ENCODE results near the gene RSL24D1.

GRCh38 chr15:55204464-55204863 is 7.7 kb upstream of the RSL24D1 start:
- no peak for TF ChIP-seq CTCF (IDR thresholded peaks at IDR 0.05)
- TF ChIP-seq JUND (IDR thresholded peaks at IDR 0.05), result no peak
- no peak for TF ChIP-seq POLR2AphosphoS5 (IDR thresholded peaks at IDR 0.05; ENCODE audit: low read depth, low read length)
- TF ChIP-seq TAF1 (IDR thresholded peaks at IDR 0.05; ENCODE audit: borderline replicate concordance, low read depth, low read length), result no peak
- TF ChIP-seq NRF1 (IDR thresholded peaks at IDR 0.05; ENCODE audit: low read depth, low read length), result no peak
- TF ChIP-seq EZH2phosphoT487 (IDR thresholded peaks at IDR 0.05; ENCODE audit: borderline replicate concordance, low read depth), result no peak
- no peak for TF ChIP-seq GATA2 (CRISPR knock-in tag; IDR thresholded peaks at IDR 0.05)
- TF ChIP-seq NFIC (IDR thresholded peaks at IDR 0.05; ENCODE audit: borderline replicate concordance), result no peak
- no peak for TF ChIP-seq RAD21 (IDR thresholded peaks at IDR 0.05; ENCODE audit: low read length)
- TF ChIP-seq SMC3 (IDR thresholded peaks at IDR 0.05; ENCODE audit: low read depth, low read length), result no peak
